ENCODE data around the gene ATPAF1. TPM values are rescaled to one million over a fixed set of nuclear protein-coding genes. Genes with fewer than 3 reads are reported as not detected.

Gene ATPAF1
- total RNA-seq, 1 donor from 2014 or later: 32.2 TPM

DNA sequence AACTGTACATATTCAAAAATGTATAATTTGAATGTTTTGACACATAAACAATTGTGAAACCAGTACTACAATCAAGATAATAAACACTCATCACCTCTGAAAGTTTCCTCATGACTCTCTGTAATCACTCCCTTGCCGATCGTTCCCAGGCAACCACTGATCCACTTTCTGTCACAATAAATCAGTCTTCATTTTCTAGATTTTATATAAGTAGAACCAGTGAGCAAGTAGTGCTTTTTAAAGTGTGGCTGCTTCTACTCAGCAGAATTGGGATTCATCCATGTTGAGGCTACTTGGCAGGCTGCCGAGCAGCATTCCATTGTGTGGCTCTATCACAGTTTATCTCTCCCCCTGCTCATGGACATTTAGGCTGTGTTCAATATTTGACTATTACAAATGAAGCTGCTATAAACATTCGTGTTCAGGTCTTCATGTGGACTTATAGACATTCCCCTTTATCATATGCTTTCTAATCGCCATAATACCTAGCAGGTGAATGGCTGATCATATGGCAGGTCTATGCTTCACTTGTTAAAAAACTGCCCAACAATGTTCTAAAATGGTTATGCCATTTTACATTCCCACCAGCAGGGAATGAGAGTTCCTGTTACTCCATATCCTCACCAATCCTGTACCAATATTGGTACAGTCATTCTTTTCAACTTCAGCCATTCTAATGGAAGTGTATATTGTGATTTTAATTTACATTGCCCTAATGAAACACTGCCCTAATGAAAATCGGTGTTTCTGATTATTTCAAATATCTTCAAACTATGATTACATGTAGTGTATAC lies 24.0 kb upstream of the ATPAF1 start:
- H3K27ac ChIP-seq: no peak overlapping the region
- TF ChIP-seq, protein P1, sequence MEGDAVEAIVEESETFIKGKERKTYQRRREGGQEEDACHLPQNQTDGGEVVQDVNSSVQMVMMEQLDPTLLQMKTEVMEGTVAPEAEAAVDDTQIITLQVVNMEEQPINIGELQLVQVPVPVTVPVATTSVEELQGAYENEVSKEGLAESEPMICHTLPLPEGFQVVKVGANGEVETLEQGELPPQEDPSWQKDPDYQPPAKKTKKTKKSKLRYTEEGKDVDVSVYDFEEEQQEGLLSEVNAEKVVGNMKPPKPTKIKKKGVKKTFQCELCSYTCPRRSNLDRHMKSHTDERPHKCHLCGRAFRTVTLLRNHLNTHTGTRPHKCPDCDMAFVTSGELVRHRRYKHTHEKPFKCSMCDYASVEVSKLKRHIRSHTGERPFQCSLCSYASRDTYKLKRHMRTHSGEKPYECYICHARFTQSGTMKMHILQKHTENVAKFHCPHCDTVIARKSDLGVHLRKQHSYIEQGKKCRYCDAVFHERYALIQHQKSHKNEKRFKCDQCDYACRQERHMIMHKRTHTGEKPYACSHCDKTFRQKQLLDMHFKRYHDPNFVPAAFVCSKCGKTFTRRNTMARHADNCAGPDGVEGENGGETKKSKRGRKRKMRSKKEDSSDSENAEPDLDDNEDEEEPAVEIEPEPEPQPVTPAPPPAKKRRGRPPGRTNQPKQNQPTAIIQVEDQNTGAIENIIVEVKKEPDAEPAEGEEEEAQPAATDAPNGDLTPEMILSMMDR (IDR thresholded peaks at IDR 0.05): no peak
- peaks cover 81% of the 10 kb centered on the region for H3K36me3 ChIP-seq
- DNase-seq: no peak
- no peaks in the 10 kb centered on the region for H3K9me3 ChIP-seq
- intact Hi-C loops (cut with DNase I): no loop called here
- no peak for ATAC-seq
- no peak overlapping the region for H3K4me3 ChIP-seq
- H3K27me3 ChIP-seq: no peaks in the 10 kb centered on the region
- peaks cover 9% of the 10 kb centered on the region for H3K4me1 ChIP-seq

DNA sequence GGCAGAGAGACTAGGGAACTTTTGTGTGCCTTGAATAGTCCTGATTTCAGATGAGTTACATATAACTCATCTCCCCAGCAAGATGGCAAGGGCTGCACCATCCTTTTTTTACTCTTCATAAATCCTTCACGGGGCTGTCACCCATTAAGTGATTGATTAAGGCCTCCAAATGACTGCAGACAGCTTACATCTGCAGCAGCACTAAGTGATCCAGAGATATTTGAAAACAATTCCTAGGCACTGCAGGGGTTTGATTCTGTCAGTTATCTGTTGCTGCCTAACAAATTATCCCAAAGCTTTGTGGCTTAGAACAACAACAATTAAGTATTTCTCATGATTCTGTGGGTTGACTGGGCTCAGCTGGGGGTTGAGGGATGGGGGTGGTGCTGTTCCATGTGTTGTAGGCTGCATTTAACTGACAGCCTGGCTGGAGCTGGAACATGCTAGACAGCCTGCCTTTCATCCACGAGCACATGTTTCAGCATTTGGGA lies 22.8 kb upstream of the ATPAF1 start:
- Histone ChIP-seq H3K27ac (no peak overlapping the region), H3K27me3 (no peaks in the 10 kb centered on the region), H3K9me3 (no peaks in the 10 kb centered on the region), H3K4me1 (peaks cover 17% of the 10 kb centered on the region), H3K36me3 (peaks cover 81% of the 10 kb centered on the region), H3K4me3 (no peak overlapping the region)
- no peak for DNase-seq
- intact Hi-C loops (cut with DNase I): no loop called here
- TF ChIP-seq, protein P1 (IDR thresholded peaks at IDR 0.05): no peak
- ATAC-seq: no peak

DNA sequence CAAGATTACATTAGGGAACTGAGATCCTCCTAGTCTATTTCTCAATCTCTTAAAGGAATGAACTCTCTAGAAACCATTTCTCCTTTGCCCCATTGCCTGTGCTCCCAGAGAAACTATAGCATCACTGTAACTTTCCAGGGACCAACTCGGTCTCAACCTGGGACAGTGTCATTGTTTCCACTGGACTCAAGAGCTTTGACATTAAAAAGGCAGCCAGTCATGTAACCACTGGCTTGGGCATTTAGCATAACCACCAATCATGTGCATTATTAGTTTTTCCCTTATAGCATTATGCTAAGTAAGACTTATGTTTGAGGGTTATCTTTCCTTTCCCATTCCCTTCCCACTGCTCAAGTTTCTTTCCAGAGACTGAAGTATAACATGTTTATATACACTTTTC lies 21.7 kb upstream of the ATPAF1 start:
- Histone ChIP-seq H3K4me1 (peaks cover 17% of the 10 kb centered on the region), H3K9me3 (no peaks in the 10 kb centered on the region), H3K36me3 (peaks cover 81% of the 10 kb centered on the region), H3K27ac (no peak overlapping the region), H3K4me3 (no peak overlapping the region), H3K27me3 (no peaks in the 10 kb centered on the region)
- DNase-seq (no peak), ATAC-seq (no peak)
- TF ChIP-seq, protein P1 (IDR thresholded peaks at IDR 0.05): no peak
- intact Hi-C loops (cut with DNase I): no loop called here

DNA sequence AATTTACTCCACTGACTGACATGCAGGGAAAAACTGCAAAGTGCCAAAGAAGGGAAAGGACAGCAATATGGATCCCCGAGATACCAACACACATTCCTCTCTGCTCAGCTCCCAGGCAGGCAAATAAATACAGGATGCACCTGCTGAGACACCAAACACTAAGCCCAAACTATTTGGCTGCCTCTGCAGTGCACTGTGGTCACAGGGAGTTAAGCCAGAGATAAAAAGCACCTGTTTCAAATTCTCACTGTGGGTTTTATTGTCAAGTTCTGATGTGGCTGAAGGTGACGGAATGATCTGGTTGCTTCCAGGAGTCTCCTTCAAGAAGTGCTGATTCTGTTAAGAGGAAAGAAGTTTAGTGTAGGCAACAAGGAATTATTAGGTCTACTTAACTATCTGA lies 21.2 kb upstream of the ATPAF1 start:
- DNase-seq (no peak), ATAC-seq (no peak)
- no peak overlapping the region for H3K4me3 ChIP-seq
- H3K27ac ChIP-seq: no peak overlapping the region
- TF ChIP-seq, protein P1 (IDR thresholded peaks at IDR 0.05): no peak
- H3K4me1 ChIP-seq: peaks cover 17% of the 10 kb centered on the region
- no peaks in the 10 kb centered on the region for H3K9me3 ChIP-seq
- intact Hi-C loops (cut with DNase I): no loop called here
- H3K36me3 ChIP-seq: peaks cover 87% of the 10 kb centered on the region
- no peaks in the 10 kb centered on the region for H3K27me3 ChIP-seq

DNA sequence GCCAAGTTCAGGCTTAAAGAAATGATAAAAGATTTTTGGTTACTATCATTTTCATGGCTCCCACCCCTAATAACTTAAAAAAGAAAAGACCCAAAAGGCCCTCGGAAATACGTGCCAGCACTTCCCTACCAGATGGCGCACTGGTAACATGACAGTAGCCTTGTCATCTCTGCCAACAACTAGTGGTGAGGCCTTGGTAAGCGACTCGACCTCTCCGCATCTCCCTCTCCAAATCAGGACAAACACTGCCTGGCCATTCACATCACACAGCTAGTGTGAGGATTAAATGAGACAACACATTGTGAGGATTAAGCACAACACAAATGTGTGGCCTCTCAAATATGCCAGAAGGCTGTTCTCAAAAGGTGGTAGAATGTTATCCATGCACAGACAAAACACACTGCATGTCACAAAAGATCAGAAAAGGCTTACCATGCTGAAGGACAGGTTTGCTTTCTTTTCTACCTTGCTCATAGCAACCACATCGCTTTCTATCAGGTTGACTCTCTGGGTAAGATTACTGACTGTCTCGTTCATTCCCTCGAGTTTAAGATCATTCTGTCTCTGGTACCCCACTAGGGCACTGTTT lies 19.9 kb upstream of the ATPAF1 start:
- no peaks in the 10 kb centered on the region for H3K9me3 ChIP-seq
- DNase-seq: no peak
- no peaks in the 10 kb centered on the region for H3K27me3 ChIP-seq
- TF ChIP-seq, protein P1 (IDR thresholded peaks at IDR 0.05): no peak
- H3K4me3 ChIP-seq: no peak overlapping the region
- H3K4me1 ChIP-seq: peaks cover 17% of the 10 kb centered on the region
- no peak overlapping the region for H3K27ac ChIP-seq
- peaks cover 100% of the 10 kb centered on the region for H3K36me3 ChIP-seq
- intact Hi-C loops (cut with DNase I): no loop called here
- ATAC-seq: no peak
